Aortic smooth muscle cell (primary cell): ENCODE measurements around the gene RAF1. TPM values are rescaled to one million over a fixed set of nuclear protein-coding genes. Genes with fewer than 3 reads are reported as not detected.

Experiments
- total RNA-seq: library from RNA; depleted of rRNA; stranded (reverse); fragments of >200 nt; gene quantifications from 2 replicates; pipeline ENCODE4 v1.2.3, GENCODE V29; 2014

Gene RAF1
- 116 and 118 TPM in 2 replicates for total RNA-seq

GRCh38 chr3:12663936-12664908 is at the start of gene RAF1:
Gene RAF1, minus strand, starts transcription at chr3:12664117. Its CDS starts 45,396 bp downstream, at chr3:12618721.

GRCh38 chr3:12556690-12557472 is 107.0 kb downstream of the RAF1 start, which contains the start of gene MKRN2:
Gene MKRN2, plus strand, starts transcription at chr3:12557087. Its CDS starts 64 bp downstream, at chr3:12557151.

GRCh38 chr3:12545473-12545791 is 118.5 kb downstream of the RAF1 start, which contains the start of gene MKRN2OS:
Gene MKRN2OS, minus strand, starts transcription at chr3:12545499. Its CDS starts 35 bp downstream, at chr3:12545464.

Other genes starting within 250 kb of the RAF1 start
- 12.5 and 19.8 TPM in 2 replicates for gene TSEN2, start 179.6 kb downstream of the RAF1 start, total RNA-seq
- not detected in 2 replicates for gene MKRN2OS, start 118.6 kb downstream of the RAF1 start, total RNA-seq
- 26.4 and 29.2 TPM in 2 replicates for gene MKRN2, start 107.0 kb downstream of the RAF1 start, total RNA-seq
- not detected in 2 replicates for gene TMEM40, start 95.1 kb upstream of the RAF1 start, total RNA-seq
- gene CAND2, start 132.6 kb upstream of the RAF1 start, total RNA-seq = 2.9 and 4.1 TPM in 2 replicates
- 2,049 and 2,310 TPM in 2 replicates for gene RPL32, start 177.4 kb upstream of the RAF1 start, total RNA-seq